Ishikawa (cell line): ENCODE measurements around the gene GRM2.

Experiments used
- CREB1 ChIP-seq: IDR thresholded peaks from 2 replicates; pipeline ENCODE4 v1.6.1; 2012; ENCODE audit warnings: low read depth
- EGR1 ChIP-seq: IDR thresholded peaks from 2 replicates; pipeline ENCODE4 v1.6.1; 2012
- MAX ChIP-seq: IDR thresholded peaks from 2 replicates; pipeline ENCODE4 v1.6.1; 2012
- NFIC ChIP-seq: IDR thresholded peaks from 2 replicates; pipeline ENCODE4 v1.6.1; 2012
- RAD21 ChIP-seq: IDR thresholded peaks from 2 replicates; pipeline ENCODE4 v1.6.1; 2012; ENCODE audit warnings: low read depth
- USF1 ChIP-seq: IDR thresholded peaks from 2 replicates; pipeline ENCODE4 v1.6.1; 2012
- ZBTB7A ChIP-seq: IDR thresholded peaks from 2 replicates; pipeline ENCODE4 v1.6.1; 2012; ENCODE audit warnings: low read depth

GRCh38 chr3:51759203-51759602 is 52.3 kb downstream of the GRM2 start:
- TF ChIP-seq RAD21 (no peak), USF1 (no peak), NFIC (no peak), MAX (no peak), ZBTB7A (no peak), CREB1 (no peak), EGR1 (no peak)
